Right atrium auricular region (tissue), 2 donors: ENCODE measurements around the gene MICAL3. TPM values are rescaled to one million over a fixed set of nuclear protein-coding genes. Genes with fewer than 3 reads are reported as not detected.

Experiments used
- DNase-seq: peaks from one replicate; pipeline ENCODE4 v3.0.0-alpha.2; 2019; ENCODE audit warnings: low spot score
- H3K27ac ChIP-seq, 2 donors: fragments of 200-600 bp; sonication (generic); 1 replicate in 1 of 2; 2 replicates in 1 of 2; pipeline ENCODE4 v1.5.1; 2016 to 2019
- H3K27me3 ChIP-seq, 2 donors: fragments of 200-600 bp; sonication (generic); one replicate each; pipeline versions ENCODE4 v1.5.1 to v1.6.0; 2017 to 2019
- H3K36me3 ChIP-seq: fragments of 200-600 bp; sonication (generic); one replicate; pipeline ENCODE4 v1.5.1; 2016
- H3K4me1 ChIP-seq, 2 donors: fragments of 200-600 bp; sonication (generic); one replicate each; pipeline versions ENCODE4 v1.5.1 to v1.6.0; 2017 to 2019
- H3K4me3 ChIP-seq, 2 donors: fragments of 200-600 bp; sonication (generic); 1 replicate in 1 of 2; 2 replicates in 1 of 2; pipeline ENCODE4 v1.5.1; 2017 to 2019; ENCODE audit warnings: mild to moderate bottlenecking in 1 of 2, moderate library complexity in 1 of 2
- H3K9me3 ChIP-seq, 2 donors: fragments of 200-600 bp; sonication (generic); one replicate each; pipeline ENCODE4 v1.5.1; 2019
- total RNA-seq, 2 donors: library from RNA; depleted of rRNA; stranded (reverse); fragments of >200 nt; gene quantifications; one replicate each; pipeline ENCODE4 v1.1.0, GENCODE V29; 2016
- TF ChIP-seq, protein P1 (sequence below), 2 donors: fragments of 200-600 bp; sonication (generic); IDR thresholded peaks; one replicate each; pipeline ENCODE4 v1.5.1; 2019; ENCODE audit warnings: antibody characterized with exemption in 2 of 2

Gene MICAL3
- total RNA-seq, 2 donors from 2014 or later, result 42.5 to 45.1 TPM

DNA sequence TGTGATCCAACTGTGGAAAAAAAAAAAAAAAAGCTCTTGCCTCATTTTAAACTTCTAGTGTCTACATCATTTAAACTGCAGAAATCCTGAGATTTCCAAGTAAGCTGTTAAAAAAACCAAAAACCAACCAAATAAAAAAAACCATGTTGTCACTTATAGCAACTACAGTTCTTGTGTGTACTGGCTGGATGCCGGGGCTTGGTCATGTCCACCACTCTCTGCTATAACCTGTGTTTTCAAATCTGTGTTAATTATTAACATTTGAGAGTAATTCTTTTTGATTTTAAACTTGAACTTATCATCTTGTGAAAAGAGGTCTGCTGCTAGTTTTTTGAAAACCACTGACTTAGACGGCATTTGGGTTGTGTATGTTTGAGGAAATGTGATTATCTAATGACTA, 217.9 kb downstream of the MICAL3 start:
- DNase-seq, result no peak
- Histone ChIP-seq H3K9me3 (no peaks in the 10 kb centered on the region), H3K4me1 (peaks cover 0 to 6% of the 10 kb centered on the region in 2 donors), H3K27ac (no peak overlapping the region), H3K27me3 (no peaks in the 10 kb centered on the region), H3K36me3 (peaks cover 73% of the 10 kb centered on the region), H3K4me3 (no peak overlapping the region)
- TF ChIP-seq, protein P1, sequence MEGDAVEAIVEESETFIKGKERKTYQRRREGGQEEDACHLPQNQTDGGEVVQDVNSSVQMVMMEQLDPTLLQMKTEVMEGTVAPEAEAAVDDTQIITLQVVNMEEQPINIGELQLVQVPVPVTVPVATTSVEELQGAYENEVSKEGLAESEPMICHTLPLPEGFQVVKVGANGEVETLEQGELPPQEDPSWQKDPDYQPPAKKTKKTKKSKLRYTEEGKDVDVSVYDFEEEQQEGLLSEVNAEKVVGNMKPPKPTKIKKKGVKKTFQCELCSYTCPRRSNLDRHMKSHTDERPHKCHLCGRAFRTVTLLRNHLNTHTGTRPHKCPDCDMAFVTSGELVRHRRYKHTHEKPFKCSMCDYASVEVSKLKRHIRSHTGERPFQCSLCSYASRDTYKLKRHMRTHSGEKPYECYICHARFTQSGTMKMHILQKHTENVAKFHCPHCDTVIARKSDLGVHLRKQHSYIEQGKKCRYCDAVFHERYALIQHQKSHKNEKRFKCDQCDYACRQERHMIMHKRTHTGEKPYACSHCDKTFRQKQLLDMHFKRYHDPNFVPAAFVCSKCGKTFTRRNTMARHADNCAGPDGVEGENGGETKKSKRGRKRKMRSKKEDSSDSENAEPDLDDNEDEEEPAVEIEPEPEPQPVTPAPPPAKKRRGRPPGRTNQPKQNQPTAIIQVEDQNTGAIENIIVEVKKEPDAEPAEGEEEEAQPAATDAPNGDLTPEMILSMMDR (IDR thresholded peaks at IDR 0.05), result no peak

DNA sequence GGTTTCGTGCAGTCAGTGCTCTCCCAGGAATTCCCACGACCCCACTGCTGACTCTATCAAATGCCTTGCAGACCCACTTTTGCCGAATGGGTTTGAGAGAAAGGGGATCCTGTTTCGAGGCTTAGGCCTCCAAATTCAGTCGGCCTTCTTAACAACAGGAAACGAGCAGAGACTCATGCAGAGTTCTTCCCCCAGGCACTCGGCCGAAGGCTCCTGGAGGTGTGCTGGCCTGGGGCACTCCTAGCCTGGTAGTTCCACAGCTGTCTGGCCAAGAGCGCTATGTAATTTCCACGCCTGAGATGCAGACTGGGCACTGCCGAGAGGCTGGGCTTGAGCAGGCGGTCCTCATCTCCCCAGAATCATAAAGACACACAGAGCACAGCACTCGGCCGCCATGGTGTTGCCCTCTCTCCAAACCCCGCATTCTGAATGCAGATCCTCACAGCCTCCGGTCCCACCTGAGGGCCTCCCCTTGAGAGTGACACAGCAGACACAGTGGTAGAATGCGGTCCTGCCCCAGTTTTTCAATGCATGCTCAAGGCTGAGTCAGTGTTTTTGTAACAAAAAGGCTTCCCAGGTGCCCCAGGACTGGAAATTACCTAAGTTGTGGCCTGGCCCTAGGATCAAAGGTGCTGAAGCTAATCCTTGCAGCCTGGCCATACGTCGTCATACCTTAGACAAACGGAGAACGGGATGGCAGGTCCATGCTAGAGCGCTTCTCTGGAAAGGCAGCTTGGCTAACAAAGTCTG, 219.9 kb downstream of the MICAL3 start:
- H3K4me3 ChIP-seq, result no peak overlapping the region
- no peaks in the 10 kb centered on the region for H3K4me1 ChIP-seq
- H3K36me3 ChIP-seq, result peaks cover 58% of the 10 kb centered on the region
- H3K27me3 ChIP-seq, result no peaks in the 10 kb centered on the region
- H3K27ac ChIP-seq, result no peak overlapping the region
- no peak for DNase-seq
- TF ChIP-seq, protein P1 (IDR thresholded peaks at IDR 0.05), result no peak
- H3K9me3 ChIP-seq, result no peaks in the 10 kb centered on the region

DNA sequence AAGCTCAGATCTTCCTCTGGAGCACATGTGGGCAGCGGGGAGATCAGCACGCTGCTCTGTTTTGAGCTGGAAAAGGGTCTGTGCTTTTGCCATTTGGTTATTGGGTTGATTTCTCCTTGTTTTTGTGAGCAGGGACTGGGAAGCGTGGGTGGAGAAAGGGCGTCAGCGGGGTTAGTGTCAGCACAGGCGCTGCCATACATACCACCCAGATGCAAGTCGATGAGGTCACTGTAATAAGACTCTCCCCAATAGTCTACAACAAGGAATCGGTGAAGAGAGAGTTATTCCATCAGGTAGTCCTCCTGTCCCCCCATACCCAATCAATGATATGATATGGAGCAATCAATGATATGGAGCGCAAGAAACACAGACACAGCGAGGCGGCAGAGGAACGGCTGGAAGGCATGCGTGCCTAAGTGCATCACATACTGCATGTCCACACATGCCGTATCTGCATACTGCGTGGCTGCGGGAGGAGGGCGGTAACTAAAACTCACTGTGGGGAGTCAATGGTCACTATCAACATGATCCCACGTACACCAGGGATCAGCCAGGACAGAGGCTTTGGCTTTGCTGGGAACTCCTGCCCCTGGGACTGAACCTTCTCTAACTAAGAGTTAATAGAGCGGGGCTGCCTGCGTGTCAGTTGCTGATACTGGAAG, 220.6 kb downstream of the MICAL3 start:
- DNase-seq, result no peak
- H3K27me3 ChIP-seq, result no peaks in the 10 kb centered on the region
- TF ChIP-seq, protein P1 (IDR thresholded peaks at IDR 0.05), result no peak

DNA sequence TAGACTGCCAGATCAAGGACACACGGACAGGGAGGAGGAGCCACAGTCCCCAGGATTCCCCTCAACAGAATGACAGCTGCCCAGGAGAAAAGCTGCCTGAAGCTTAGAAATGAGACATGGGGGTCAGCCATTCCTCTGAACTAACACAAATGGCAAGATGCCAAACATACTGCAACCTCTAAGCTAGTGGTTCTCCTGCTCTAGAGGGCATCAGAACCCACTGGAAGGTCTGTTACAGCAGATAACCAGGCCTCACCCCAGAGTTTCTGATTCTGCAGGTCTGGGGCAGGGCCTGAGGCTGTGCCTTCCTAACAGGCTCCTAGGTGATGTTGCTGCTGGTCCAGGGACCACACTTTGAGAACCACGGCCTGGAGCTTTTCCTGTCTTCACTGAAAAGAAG, 221.5 kb downstream of the MICAL3 start:
- TF ChIP-seq, protein P1 (IDR thresholded peaks at IDR 0.05), result no peak
- Histone ChIP-seq H3K36me3 (peaks cover 41% of the 10 kb centered on the region), H3K4me1 (no peaks in the 10 kb centered on the region), H3K4me3 (no peak overlapping the region), H3K27ac (no peak overlapping the region), H3K27me3 (no peaks in the 10 kb centered on the region), H3K9me3 (no peaks in the 10 kb centered on the region)
- DNase-seq, result no peak

More for the DNA sequence above, 220.6 kb downstream of the MICAL3 start:
- H3K4me3 ChIP-seq, result no peak overlapping the region
- no peak overlapping the region for H3K27ac ChIP-seq
- H3K9me3 ChIP-seq, result no peaks in the 10 kb centered on the region
- peaks cover 51% of the 10 kb centered on the region for H3K36me3 ChIP-seq
- H3K4me1 ChIP-seq, result no peaks in the 10 kb centered on the region

DNA sequence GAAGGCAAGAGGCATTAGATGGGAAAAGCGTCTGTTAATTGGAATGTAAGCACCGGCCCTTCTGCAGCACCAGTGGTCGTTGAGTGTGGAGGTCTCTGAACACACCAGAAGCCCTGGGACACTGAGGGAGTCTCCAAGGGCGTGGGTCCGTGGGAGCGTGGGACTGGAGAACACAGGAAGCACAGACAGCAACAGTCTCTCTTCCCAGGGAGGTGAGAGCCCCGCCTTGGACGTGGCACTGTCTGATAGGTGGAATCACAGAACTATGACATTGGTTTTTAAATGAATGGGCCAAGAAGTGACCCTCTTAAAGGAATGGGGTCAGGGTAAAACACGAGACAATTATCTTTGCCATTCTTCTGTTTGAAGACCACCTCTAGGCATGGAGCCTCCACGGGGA, 221.9 kb downstream of the MICAL3 start:
- DNase-seq, result no peak
- Histone ChIP-seq H3K4me3 (no peak overlapping the region), H3K9me3 (no peaks in the 10 kb centered on the region), H3K27me3 (no peaks in the 10 kb centered on the region), H3K27ac (no peak overlapping the region), H3K4me1 (no peaks in the 10 kb centered on the region), H3K36me3 (peaks cover 37% of the 10 kb centered on the region)
- TF ChIP-seq, protein P1 (IDR thresholded peaks at IDR 0.05), result no peak
